Measurements from ENCODE around the gene TMEM233. TPM values are rescaled to one million over a fixed set of nuclear protein-coding genes. Genes with fewer than 3 reads are reported as not detected.

Gene TMEM233
- total and polyA plus RNA-seq, 9 of the 15 experiments (the other 6 are each of a cell fraction or from before 2014, with no cell fraction given): 0.04 to 0.17 (median 0.07) TPM; not detected in 2

DNA sequence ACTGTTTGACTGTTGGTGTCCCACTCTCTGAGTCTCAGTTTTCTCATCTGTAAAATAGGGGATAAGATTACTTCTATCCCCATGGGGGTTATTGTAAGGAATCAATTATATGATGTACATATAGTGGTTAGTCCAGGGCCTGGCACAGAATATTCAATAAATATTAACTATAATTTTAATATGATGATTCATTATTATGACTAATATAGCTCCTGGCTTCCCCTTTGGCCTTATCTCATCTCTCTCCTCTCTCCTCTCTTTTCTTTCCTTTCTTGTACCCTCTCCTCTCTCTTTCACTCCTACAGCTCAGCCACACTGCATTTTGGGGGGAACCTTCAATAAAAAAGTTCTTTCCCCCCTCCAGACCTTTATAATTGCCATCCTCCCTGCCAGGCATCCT is 21.1 kb downstream of the TMEM233 start (continued):
- TF ChIP-seq SOX6 (IDR thresholded peaks at IDR 0.05): no peak
- no peak for TF ChIP-seq ZNF140 (CRISPR knock-in tag; IDR thresholded peaks at IDR 0.05)
- TF ChIP-seq TCF3 (CRISPR knock-in tag; IDR thresholded peaks at IDR 0.05): no peak

DNA sequence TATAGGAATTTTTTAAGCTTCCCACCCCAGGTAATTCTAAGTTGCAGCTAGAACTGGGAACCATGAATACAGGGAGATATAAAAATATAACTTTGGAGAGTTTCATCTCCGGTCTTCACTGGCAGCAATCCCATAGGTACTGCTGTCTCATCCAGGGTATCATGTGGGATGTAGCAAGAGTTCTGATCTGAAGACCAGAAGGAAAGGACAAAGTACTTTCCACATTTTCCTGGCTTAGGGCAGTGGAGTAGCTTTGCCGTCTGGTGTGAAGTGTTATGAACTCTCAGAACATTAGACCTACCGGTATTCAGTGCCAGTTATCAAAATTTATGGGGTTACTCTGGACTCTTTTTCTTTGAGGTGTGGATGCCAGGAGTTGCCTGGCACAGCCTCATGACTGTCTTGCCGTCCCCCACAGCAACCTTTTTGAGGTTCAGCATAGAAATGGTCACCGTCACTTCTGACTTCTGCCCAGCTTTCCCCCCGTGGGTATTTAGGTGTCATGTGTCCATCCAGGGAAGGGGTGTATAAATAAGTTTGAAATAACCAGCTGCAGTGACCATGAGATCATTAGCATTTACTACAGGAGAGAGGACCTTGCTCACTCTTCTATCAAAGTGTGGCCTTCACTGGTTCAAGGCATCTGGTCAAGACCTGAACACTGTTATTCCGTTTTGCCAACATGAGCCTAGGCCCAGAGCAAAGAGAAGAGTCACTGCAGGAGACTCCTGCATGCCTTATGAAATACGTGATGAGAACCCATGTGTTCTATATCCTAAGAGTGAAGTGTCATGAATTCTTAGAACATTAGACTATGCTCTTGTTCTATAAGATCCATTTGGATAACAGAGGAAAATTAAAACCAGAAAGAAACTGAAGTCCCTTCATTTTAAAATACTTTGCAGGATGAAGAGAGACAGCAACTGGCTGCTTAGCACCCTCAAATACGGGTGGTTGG is 22.2 kb downstream of the TMEM233 start:
- Histone ChIP-seq H3K27ac (ENCODE audit: extremely low read depth, low read depth, low read length) (no peak overlapping the region), H3K9me1 (ENCODE audit: control insufficient read depth, insufficient read depth, low read length) (no peaks in the 10 kb centered on the region), H3K36me3 (ENCODE audit: control insufficient read depth, insufficient read depth, low read length) (no peaks in the 10 kb centered on the region), H3K27me3 (ENCODE audit: control insufficient read depth in 2 of 2, insufficient read depth in 2 of 2, low read length in 2 of 2) (no peaks in the 10 kb centered on the region), H3K9ac (ENCODE audit: insufficient read depth in 1 of 2, low read depth in 2 of 2, low read length in 2 of 2) (no peak overlapping the region), H3K4me2 (ENCODE audit: insufficient read depth, low read length) (no peak overlapping the region), H3K79me2 (ENCODE audit: control insufficient read depth, insufficient read depth, low read length) (no peaks in the 10 kb centered on the region), H3K9me3 (replicated peaks; ENCODE audit: control insufficient read depth, insufficient read depth, low read depth, low read length) (no peaks in the 10 kb centered on the region), H4K20me1 (replicated peaks; ENCODE audit: control insufficient read depth, insufficient read depth, low read length) (no peaks in the 10 kb centered on the region), H3K4me1 (replicated peaks in 1 of 2; ENCODE audit: control insufficient read depth in 2 of 2, insufficient read depth in 2 of 2, low read length in 2 of 2) (no peaks in the 10 kb centered on the region), H3K4me3 (no peak overlapping the region), H2AFZ (ENCODE audit: low read depth, low read length) (no peak overlapping the region)
- FAIRE-seq: no peak
- no peak for DNase-seq (ENCODE audit: extremely low read depth in 1 of 4, low spot score in 3 of 4)
- CTCF ChIA-PET (ENCODE audit: low intra/inter-chr PET ratio): no interaction called here
- no TSS peak for BruUV-seq (replicated peaks)
- POLR2A ChIA-PET: no interaction called here
- ATAC-seq: no peak
- intact Hi-C loops (cut with micrococcal nuclease): no loop called here
- in situ Hi-C loops (cut with MboI): no loop called here
- under 1% methylated on average over 9 of the region's 9 CpGs for WGBS (ENCODE audit: insufficient coverage, low coverage, missing lambda C conversion rate)
- no peak for TF ChIP-seq TARDBP (IDR thresholded peaks at IDR 0.05)
- TF ChIP-seq, protein P1, sequence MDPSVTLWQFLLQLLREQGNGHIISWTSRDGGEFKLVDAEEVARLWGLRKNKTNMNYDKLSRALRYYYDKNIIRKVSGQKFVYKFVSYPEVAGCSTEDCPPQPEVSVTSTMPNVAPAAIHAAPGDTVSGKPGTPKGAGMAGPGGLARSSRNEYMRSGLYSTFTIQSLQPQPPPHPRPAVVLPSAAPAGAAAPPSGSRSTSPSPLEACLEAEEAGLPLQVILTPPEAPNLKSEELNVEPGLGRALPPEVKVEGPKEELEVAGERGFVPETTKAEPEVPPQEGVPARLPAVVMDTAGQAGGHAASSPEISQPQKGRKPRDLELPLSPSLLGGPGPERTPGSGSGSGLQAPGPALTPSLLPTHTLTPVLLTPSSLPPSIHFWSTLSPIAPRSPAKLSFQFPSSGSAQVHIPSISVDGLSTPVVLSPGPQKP (CRISPR knock-in tag; IDR thresholded peaks at IDR 0.05): no peak
- TF ChIP-seq, protein P2, sequence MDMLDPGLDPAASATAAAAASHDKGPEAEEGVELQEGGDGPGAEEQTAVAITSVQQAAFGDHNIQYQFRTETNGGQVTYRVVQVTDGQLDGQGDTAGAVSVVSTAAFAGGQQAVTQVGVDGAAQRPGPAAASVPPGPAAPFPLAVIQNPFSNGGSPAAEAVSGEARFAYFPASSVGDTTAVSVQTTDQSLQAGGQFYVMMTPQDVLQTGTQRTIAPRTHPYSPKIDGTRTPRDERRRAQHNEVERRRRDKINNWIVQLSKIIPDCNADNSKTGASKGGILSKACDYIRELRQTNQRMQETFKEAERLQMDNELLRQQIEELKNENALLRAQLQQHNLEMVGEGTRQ (CRISPR knock-in tag; IDR thresholded peaks at IDR 0.05): no peak
- TF ChIP-seq, protein P3, sequence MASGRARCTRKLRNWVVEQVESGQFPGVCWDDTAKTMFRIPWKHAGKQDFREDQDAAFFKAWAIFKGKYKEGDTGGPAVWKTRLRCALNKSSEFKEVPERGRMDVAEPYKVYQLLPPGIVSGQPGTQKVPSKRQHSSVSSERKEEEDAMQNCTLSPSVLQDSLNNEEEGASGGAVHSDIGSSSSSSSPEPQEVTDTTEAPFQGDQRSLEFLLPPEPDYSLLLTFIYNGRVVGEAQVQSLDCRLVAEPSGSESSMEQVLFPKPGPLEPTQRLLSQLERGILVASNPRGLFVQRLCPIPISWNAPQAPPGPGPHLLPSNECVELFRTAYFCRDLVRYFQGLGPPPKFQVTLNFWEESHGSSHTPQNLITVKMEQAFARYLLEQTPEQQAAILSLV (tag; IDR thresholded peaks at IDR 0.05): no peak
- no peak for TF ChIP-seq RBBP5 (IDR thresholded peaks at IDR 0.05; ENCODE audit: borderline replicate concordance, insufficient read depth, low read length, poor library complexity, severe bottlenecking)
- no peak for TF ChIP-seq SRSF3 (IDR thresholded peaks at IDR 0.05; ENCODE audit: insufficient read depth, low read length)
- TF ChIP-seq EP400 (IDR thresholded peaks at IDR 0.05): no peak
- no peak for TF ChIP-seq ZKSCAN8 (CRISPR knock-in tag; IDR thresholded peaks at IDR 0.05)
- no peak for TF ChIP-seq ZNF445 (CRISPR knock-in tag; IDR thresholded peaks at IDR 0.05; ENCODE audit: low read depth)
- TF ChIP-seq XRCC5 (IDR thresholded peaks at IDR 0.05; ENCODE audit: low read depth, low read length): no peak
- no peak for TF ChIP-seq ZNF184 (CRISPR knock-in tag; IDR thresholded peaks at IDR 0.05)
- no peak for TF ChIP-seq PRMT5 (CRISPR knock-in tag; IDR thresholded peaks at IDR 0.05)
- no peak for TF ChIP-seq ZNF24 (IDR thresholded peaks at IDR 0.05)
- no peak for TF ChIP-seq NFRKB (IDR thresholded peaks at IDR 0.05; ENCODE audit: low read depth)
- no peak for TF ChIP-seq SMAD3 (CRISPR knock-in tag; conservative IDR thresholded peaks at IDR 0.05)

All from K562 (cell line).